Measurements from ENCODE around the gene TMCC3.

TMCC3 gene

DNA sequence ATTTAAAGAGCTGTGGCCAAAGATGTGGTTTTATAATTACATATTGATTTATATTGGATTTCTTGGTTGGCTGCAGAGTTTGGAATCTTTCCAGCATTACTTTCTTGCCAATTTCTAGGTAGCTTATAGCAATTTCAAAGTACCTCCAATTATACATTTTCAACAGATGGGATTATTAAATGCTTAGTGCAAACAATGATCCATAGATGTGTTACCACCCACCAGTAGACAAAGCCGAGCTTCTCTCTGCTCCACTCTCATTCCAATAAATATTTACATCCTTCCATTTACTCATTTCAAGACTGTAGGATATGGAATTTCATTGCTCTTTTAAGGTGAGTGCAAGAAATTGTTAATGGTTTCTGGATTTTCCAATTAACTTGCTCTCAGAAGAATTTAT, 21.6 kb upstream of the TMCC3 start:
- no peak for DNase-seq

DNA sequence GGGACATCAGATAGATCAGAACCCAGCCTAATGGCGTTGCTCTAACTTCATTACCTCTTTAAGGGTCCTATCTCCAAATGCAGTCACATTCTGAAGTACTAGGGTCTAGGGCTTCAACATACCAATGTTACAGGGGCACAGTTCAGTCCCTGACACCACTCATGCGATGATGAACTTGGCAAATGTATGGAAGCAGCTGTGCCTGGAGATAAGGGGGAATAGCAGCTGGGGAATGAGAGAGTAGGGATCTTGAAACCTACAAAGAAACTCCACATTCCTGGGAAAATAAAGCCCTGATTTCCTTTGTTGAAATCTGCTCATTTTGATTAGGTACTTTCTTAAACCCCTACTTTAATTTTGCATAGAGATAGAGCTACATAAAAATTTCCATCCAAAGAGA, 20.5 kb upstream of the TMCC3 start:
- no peak for DNase-seq

DNA sequence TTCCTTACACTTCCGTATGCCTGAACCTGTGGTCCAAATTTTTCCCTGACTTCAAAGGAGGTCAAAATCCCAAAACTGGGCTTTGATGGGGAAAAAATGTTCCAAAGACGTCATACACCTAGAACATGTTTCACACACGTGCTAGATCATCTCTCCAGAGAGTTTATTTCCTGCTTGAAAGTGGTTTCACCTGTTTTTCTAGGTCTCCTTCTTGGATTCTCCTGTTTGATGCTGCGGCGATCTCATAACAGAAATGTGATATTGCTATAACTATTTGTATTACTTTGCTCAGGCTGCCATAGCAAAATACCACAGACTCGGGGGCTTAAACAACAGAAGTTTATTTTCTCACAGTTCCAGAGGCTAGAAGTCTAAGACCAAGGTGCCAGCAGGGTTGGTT, 19.7 kb upstream of the TMCC3 start:
- no peak for DNase-seq

DNA sequence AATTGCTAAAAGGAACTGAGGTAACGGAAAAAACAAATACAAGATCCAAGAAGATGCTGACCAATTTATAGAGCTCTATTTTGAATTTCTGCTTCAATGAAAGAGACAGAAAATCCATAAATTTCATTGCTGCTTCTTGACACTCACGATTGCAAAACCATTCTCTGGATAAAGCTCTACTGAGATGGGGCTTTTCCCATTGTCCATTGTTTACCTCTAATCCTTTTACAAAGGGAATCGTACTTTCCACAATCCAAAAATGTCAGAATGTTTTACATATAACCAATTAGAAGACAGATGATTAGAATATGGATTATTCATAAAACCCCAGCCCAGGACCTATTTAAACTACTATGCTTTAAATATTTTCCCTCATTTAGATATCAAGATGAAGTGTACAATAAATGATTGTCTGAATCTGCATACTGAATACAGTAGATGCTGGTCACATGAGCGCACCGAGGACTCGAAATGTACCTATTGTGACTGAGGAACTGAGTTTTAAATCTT, 16.7 kb upstream of the TMCC3 start:
- DNase-seq: no peak

DNA sequence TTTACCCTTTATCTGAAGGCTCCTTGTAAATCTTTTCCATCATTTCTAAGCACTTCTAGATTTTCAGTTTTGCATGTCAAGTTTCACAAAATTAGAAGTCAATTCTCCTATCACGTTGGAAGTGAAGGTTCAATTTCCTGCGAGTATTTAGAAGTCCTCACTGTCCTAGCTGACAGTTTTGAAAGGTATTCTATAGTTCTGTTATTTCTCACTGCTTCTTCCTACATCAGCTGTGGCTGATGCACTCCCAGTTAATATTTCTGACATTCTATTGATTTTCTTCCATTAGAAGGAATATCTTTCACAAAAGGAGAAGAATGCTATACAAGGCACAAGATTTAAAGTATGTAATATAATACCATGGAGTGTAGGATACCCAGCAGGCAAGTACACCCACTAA, 15.8 kb upstream of the TMCC3 start:
- no peak for DNase-seq

DNA sequence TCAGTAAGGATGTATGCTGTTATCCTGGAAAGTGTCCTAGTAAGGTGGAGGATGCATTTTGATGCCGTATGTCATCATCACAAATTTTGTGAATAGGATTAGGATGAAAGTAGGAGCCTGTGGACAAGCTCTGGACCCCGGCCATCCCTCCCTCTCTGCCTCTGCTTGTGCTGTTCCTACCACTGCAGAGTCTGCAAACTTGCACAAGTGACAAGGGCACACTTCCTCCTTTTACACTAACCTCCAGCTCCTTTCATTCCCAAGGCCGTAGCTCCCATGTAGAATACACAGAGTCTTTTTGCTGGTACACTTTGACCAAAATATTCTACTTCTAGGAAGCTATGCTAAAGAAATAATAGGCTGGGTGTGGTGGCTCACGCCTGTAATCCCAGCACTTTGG, 13.3 kb upstream of the TMCC3 start:
- no peak for DNase-seq

DNA sequence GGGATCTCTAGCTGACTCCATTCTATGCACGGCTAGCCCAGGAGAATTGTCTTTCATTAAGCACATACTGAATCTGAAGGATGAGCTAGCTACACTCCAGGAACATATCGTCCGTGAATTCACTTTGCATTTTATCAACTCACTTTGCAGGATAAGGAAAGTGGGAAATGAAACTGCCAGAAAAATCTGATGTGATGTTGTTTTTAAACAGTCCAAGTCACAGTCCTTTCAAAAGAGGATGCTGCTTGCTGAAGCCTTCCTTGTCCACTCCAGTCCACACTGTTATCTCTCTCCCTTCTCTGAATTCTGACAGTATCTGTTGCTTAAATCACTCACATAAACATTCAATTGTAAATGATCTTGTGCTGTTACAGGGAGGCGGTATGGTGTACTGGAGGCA, 12.7 kb upstream of the TMCC3 start:
- no peak for DNase-seq

DNA sequence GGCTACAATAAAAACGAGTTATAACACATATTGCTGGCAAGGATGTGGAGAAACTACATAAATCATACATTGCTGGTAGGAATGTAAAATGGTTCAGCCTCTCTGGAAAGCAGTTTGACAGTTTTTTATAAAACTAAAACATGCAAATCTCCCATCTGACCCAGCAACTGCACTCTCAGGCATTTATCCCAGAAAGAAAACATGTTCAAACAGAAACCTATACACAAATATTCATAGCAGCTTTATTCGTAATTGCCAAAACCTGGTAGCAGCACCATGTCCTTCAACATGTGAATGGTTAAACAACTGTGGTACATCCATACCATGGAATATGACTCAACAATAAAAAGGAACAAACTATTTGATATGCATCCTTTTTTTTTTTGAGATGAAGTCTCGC, 10.1 kb upstream of the TMCC3 start:
- DNase-seq: no peak

DNA sequence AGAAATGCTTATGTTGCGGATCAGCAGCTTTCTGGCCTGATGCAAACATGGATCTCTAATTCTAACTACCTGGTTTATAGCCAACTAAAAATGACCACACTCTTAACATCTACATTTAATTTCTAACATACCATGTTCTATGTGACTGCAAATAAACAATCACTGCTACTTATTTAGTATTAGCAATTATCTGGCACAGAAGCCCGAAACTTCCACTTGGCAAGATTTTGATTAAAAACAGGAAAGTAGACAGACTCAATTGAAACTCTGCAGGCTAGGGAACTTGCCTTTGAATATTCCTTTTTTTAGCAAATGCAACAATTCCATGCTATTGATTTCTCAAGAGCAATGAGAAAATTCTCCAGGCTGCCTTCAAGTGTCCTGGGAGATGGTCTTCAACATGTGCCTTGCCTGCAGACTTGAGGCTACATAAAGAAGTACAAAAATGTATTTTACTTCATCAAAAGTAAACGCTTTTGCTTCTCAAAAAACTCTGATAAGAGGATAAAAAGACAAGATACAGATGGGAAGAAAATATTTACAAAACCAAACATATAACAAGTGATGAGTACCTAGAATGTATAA, 9.1 kb upstream of the TMCC3 start:
- DNase-seq: no peak

DNA sequence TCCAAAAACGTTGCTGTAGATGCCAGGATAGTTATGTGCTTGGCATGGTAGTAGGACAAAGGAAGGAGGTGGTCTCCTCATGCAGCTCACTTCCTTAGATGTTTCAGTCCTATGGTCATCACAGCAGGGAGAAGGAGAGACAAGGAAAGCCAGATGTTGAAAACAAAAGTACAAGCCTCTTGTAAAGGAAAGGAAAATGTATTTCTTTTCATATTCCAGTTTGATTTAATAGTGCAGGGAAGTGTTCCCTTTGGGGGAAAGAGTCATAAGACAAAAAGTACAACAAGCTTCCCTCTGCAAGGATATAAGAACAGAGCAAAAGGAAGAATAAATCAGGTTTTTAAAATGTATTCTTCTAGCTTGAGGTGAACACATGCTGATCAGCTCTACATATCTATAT, 8.6 kb upstream of the TMCC3 start:
- DNase-seq: no peak

DNA sequence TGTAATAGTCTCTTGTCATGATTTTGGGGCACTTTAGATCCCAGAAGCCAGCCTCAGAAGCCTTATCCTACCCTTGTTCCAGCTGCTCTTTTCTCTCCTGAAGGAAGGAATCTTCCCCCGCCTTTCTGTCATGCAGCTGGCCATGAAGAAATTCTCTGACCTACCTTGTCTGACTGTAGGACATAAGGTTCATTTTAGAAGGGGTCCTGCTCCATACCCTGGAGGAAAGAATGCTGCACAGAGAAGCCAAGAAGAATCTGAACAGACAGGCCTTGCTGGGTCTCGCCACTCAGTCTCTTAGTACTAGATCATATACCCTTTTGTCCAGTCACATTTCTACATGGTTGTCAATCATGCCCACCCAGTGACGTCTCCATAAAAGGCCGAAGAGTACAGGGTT, 6.2 kb upstream of the TMCC3 start:
- DNase-seq: no peak

DNA sequence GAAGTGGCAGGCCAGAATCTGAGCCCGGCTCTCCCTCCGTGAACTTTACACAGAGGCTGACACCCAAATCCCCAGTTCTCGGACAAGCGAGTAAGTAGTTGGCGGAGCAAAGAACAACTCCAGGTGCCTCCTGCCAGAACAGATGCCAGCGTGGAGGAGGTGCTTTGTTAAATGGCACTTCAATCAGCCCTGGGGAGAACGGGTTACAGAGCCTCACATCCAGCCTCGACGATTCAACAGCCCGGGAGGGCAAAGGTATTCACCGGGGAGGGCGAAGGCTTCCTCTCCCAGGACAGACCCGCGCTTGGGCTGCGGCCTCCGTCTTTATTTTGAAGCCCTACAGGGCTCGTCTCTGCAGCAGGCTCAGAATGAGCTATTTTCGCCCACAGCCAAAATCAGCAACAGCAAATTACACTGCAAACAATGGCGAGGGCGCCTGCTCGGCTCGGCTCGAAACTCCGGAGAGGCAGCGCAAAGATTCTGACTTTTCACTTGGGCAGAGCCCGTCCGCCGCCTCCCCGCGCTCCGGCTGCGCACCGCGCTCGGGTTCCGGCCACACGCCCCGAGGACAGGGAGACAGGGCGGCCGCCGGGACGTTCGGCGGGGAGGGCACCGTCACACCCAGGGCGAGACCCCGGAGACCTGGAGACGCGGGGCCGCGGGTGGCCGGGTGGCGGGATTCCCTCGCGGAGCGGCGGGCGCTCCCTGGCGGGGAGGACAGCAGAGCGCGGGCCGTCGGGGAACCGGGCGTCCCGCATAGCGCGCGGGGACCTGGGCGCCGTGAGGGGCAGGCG, 811 bp downstream of the TMCC3 start:
- DNase-seq: peak; percentile 26 to 69

DNA sequence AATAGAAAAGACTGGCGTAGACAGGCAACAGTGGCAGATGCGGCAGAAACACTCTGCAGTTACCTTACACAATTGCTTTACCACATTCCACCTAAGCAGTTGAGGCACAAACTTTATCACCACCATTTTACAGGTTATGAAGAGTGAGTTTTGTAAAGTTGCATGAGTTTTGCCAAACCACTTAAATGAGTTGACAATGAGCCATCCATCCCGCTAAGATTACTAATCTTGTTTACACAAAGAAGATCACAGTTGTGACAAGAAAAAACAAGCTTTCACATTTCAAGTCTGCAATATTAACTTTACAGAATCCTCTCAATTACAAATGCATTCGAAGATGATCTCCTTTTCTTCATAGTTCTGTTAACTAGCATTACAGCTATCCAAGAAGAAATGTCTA, 1.8 kb downstream of the TMCC3 start:
- DNase-seq: no peak

DNA sequence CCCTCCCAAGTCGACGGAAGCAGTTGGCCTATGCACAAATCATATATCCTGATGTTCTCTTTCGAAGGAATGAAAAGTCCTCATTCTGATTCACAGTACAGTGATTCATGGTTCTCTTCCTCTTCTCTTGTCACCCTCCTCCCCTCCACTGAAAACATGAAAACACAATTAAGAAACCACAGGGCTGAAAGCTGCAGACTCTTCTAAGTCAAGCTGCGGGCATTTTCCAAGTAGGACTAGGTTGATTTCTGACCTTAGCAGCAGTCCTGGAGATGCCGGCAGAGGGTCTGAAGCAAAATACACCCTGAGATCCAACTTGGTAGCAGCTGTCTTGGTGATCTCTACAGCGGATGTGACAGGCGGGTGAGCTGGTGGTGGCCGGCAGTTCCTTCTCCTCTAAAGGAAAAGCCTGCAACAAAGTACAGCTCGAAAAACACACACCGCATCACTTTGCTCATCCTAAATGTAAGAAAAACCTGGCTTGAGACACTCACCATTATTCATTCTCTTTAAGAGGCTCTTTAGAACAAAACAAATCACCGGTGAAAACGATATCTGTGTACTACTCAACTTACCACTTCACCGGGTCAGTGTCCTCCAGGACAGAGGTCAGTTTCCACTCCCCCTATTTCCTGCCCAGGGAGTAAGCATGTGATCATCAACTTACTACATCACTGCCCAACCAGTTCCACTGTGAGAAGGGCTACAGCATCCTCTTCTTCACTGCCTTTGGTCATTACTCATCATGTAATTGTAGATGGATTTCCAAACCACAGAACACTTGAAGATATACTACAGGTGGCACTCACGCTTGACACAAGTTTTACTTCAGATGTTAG, 6.0 kb downstream of the TMCC3 start:
- no peak for DNase-seq

DNA sequence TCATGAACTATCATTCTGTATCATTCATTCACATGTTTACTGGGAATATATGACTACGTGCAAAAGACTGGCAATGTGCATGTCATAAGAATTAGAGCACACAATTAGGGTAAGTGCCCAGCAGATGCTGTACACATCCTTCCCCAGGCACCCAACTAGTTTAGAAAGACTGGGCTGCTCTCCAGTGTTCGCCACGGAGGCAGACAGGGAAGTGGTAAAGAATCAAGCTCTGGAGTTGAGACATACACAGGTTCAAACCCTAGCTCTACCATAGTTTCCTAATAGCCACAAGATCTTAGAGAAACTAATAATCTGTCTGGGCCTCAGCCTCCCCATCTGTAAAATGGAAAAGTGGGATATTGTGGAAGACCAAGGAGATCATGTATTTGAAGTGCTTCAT, 6.8 kb downstream of the TMCC3 start:
- no peak for DNase-seq

DNA sequence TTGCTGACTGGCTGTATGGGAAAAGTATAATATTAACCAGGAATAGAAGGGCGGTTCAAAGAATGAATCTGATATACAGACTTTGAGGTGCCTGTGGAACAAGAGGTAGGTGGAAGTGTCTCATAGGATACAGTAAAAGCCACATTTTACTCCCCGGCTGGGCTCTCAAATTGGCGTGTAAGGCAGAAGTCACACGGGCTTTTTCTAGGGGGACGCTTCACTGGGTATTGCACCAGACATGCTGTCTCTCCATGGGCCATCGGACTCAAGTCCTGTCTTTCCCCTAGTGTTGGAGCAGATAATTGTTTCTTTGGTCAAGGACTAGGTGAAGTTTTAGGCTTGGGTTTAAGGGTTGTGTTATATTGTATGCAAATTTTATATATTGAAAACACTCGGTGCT, 9.1 kb downstream of the TMCC3 start:
- DNase-seq: no peak

DNA sequence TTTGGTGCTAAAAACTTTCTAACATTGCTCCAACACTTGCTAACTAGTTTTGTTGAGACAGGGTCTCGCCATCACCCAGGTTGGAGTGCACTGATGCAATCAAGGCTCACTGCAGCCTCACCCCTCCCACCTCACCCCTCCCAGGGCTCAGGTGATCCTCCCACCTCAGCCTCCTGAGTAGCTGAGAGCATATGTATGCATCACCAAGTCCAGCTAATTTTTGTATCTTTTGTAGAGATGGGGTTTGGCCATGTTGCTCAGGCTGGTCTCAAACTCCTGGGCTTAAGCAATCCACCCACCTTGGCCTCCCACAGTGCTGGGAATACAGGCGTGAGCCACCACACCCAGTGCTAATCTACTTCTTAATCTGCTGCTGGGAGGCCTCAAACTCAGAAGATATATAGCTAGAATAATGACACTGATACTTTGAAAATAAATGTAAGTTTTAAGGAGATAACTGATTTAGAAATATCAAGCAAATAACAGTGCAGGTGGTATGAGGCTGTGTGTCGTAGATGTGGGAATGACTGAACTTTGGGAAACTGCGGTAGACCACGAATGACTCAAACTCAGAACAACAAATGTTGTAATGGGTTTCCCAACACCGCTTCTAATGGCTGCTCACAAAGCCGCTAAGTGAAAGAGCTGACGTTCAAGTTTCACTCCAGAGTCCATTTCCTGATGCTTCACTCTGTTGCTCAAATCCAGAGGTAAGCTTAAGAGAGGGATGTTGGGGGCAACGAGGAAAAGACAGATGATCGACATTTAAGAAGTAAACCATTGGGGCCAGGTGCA, 10.0 kb downstream of the TMCC3 start:
- DNase-seq: no peak

DNA sequence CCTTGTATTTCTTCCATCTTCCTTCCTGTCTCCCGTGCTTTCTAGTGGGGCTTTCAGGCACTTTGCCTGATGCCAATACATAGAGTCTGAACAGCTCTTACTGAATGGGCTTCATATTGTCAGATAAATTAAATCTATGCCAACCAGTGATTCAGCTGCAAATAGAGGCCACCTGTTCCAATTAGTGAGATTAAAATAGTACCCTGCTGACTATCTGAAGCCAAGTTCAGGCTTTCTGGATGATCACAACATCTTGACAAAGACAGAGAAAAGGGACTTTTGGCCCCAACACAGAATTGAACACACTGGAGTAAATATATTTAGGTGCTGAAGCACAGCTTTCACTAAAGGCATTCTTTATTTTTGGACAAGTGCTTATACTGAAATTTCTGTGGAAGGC, 11.8 kb downstream of the TMCC3 start:
- peak in 1 of 2 experiments; percentile 41 for DNase-seq

DNA sequence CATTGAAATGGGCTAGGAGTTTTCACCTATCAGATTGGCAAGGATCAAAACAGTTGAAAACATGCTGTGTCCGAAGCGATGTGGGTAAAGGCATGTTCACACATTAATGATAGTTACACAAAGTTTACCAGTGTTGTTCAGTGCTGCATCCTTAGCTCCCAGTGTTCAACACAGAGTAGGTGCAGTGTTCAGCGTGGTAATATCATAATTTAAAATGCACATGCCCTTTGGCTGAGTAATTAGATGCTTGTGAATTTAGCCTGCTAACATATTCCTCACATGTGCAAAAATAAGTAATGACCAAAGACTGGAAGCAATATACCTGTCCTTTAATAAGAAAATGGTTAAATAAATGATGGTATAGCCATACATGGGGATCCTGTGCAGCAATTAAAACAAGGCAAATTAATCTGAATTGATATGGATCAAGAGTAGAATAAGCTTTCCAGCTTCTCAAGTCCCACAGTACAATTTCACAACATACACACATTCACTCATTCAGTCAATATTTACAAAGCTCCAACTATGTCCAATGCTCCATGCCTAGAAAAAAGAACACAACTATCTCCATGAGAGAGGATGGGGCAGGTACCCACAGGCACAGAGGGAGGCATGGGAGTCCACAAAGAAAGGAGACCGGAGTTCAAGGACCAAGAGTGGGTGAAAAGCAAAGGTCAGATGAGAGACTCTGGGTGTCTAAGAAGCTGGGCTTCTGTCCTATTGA, 12.8 kb downstream of the TMCC3 start:
- no peak for DNase-seq

DNA sequence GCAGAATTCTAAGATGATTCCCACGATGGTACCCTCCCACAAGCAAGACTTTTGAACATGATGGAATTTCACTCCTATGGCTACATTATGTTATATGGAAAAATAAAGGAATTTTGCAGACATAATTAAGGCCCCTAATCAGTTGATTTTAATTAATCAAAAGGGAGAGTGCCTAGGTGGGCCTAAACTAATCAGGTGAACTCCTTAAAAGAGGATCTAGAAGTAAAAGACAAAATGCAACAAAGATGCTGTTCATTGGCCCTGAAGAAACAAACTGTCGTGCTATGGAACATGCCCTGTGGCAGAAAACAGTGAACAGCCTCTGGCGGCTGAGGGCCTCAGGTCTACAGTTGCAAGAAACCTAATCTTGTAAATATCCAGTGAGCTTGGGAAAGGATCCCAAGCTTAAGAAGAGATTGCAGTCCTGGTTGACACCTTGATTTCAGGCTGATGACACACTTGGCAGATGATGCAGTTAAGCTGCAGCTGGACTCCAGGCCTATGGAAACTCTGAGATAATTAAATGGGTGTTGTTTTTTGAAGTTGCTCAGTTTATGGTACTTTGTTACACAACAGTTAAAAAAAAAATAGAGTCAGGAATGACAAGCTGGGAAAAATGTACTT, 13.8 kb downstream of the TMCC3 start:
- DNase-seq: peak in 1 of 2 experiments; percentile 5

DNA sequence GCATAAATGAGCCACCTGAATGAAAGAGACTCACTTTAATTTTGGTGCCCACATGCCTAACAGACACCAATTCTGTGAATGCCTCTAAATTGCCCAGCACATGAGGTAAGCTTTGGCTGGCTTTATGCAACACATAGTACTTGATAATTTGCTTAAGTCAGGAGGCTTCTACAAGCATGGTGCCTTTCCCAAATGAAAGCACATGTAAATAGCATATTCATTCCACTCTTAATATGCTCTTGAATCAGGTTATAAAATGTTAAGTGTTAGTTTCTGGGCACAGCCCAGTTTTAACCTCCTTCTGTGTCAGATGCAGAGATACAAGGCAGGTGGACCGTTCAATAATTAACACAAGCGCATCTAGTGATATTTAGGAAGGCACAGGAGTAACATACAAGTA, 15.6 kb downstream of the TMCC3 start:
- DNase-seq: no peak

DNA sequence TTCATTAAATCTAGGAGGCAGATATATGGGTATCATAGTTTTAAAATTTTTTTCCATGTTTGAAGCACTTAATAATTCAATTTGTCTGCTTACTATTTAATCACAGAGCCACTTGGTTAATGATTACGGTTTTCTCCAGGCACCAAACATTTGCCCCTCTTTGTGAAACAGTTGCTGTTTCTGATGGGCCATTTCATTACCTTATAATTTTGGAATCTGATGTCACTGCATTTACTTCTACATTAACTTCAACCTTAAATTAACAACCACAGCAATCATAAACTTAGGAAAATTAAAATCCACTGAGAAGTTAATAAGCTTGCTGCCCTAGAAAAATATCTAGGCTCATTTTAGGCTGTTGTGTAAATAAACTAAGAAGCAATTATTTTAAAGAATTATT, 17.0 kb downstream of the TMCC3 start:
- DNase-seq: no peak
